Mesenchymal stem cell (in vitro differentiated cells and primary cell): ENCODE data around the gene PUDP.

Experiments used
- DNase-seq: peaks from one replicate; pipeline ENCODE4 v3.0.0-alpha.2; 2013
- H2AFZ ChIP-seq: one replicate; pipeline ENCODE4 v1.6.1; 2013; ENCODE audit warnings: low read depth, mild to moderate bottlenecking, control low read depth, inconsistent platforms, low read length, moderate library complexity
- H2AK5ac ChIP-seq: 2 replicates; pipeline ENCODE4 v1.6.1; 2013; ENCODE audit warnings: low read length, moderate library complexity, mild to moderate bottlenecking, inconsistent platforms; ENCODE audit not compliant: severe bottlenecking
- H2BK120ac ChIP-seq: one replicate; pipeline ENCODE4 v1.6.1; 2013; ENCODE audit warnings: low read depth, mild to moderate bottlenecking, inconsistent platforms, low read length, moderate library complexity
- H2BK12ac ChIP-seq, 2 experiments: one replicate each; pipeline ENCODE4 v1.6.1; 2013; ENCODE audit warnings: inconsistent platforms in 2 of 2, low read length in 2 of 2, mild to moderate bottlenecking in 2 of 2, moderate library complexity in 2 of 2, control low read depth in 1 of 2
- H2BK15ac ChIP-seq: one replicate; pipeline ENCODE4 v1.6.1; 2013; ENCODE audit warnings: mild to moderate bottlenecking, low read depth, inconsistent platforms; ENCODE audit not compliant: poor library complexity, severe bottlenecking
- H2BK5ac ChIP-seq: 2 replicates; pipeline ENCODE4 v1.6.1; 2013; ENCODE audit warnings: low read depth, mild to moderate bottlenecking, low read length, control low read depth, inconsistent platforms; ENCODE audit not compliant: poor library complexity, severe bottlenecking
- H3K14ac ChIP-seq, 2 experiments: one replicate each; pipeline ENCODE4 v1.6.1; 2013; ENCODE audit warnings: inconsistent platforms in 2 of 2, low read length in 2 of 2, control low read depth in 1 of 2, mild to moderate bottlenecking in 1 of 2, moderate library complexity in 1 of 2
- H3K18ac ChIP-seq, 2 experiments: one replicate each; pipeline ENCODE4 v1.6.1; 2013; ENCODE audit warnings: inconsistent platforms in 2 of 2, low read length in 2 of 2, control low read depth in 1 of 2, low read depth in 1 of 2, mild to moderate bottlenecking in 1 of 2
- H3K23ac ChIP-seq, 2 experiments: one replicate each; pipeline ENCODE4 v1.6.1; 2013; ENCODE audit warnings: inconsistent platforms in 2 of 2, low read length in 2 of 2, mild to moderate bottlenecking in 2 of 2, moderate library complexity in 2 of 2, control low read depth in 1 of 2
- H3K27ac ChIP-seq: 2 replicates; pipeline ENCODE4 v1.5.1; 2013; ENCODE audit warnings: mild to moderate bottlenecking, moderate library complexity, low read length, control low read depth, inconsistent platforms; ENCODE audit not compliant: poor library complexity, severe bottlenecking
- H3K27me3 ChIP-seq, 2 experiments: 2 replicates each; pipeline versions ENCODE4 v1.6.1 to v1.7.0; 2013; ENCODE audit warnings: low read length in 2 of 2, mild to moderate bottlenecking in 2 of 2, moderate library complexity in 2 of 2, control low read depth in 1 of 2, inconsistent platforms in 1 of 2; ENCODE audit not compliant: control insufficient read depth in 1 of 2, insufficient read depth in 1 of 2
- H3K36me3 ChIP-seq, 2 experiments: 2 replicates each; pipeline versions ENCODE4 v1.6.1 to v1.7.0; 2013; ENCODE audit warnings: low read length in 2 of 2, control low read depth in 1 of 2, inconsistent platforms in 1 of 2, low read depth in 1 of 2, mild to moderate bottlenecking in 1 of 2; ENCODE audit not compliant: insufficient read depth in 2 of 2, control insufficient read depth in 1 of 2
- H3K4ac ChIP-seq, 2 experiments: one replicate each; pipeline ENCODE4 v1.6.1; 2013; ENCODE audit warnings: inconsistent platforms in 2 of 2, low read length in 2 of 2, mild to moderate bottlenecking in 2 of 2, moderate library complexity in 2 of 2, control low read depth in 1 of 2, low read depth in 1 of 2
- H3K4me1 ChIP-seq: 2 replicates; pipeline ENCODE4 v1.6.1; 2013; ENCODE audit warnings: low read depth, low read length, control low read depth; ENCODE audit not compliant: control insufficient read depth, insufficient read depth
- H3K4me2 ChIP-seq: 2 replicates; pipeline ENCODE4 v1.6.1; 2013; ENCODE audit warnings: low read length, mild to moderate bottlenecking, inconsistent platforms; ENCODE audit not compliant: poor library complexity, severe bottlenecking
- H3K4me3 ChIP-seq, 2 experiments: 2 replicates each; pipeline versions ENCODE4 v1.5.1 to v1.7.0; 2013; ENCODE audit warnings: low read length in 2 of 2, mild to moderate bottlenecking in 2 of 2, control low read depth in 1 of 2, low read depth in 1 of 2; ENCODE audit not compliant: insufficient read depth in 1 of 2
- H3K79me1 ChIP-seq: replicated peaks from 2 replicates; pipeline ENCODE4 v1.6.1; 2013; ENCODE audit warnings: mild to moderate bottlenecking, control low read depth, low read length, inconsistent platforms; ENCODE audit not compliant: poor library complexity, severe bottlenecking
- H3K9ac ChIP-seq: 2 replicates; pipeline ENCODE4 v1.7.0; 2013; ENCODE audit warnings: mild to moderate bottlenecking, low read length, moderate library complexity
- H3K9me3 ChIP-seq: 2 replicates; pipeline ENCODE4 v1.7.0; 2013; ENCODE audit warnings: mild to moderate bottlenecking, low read length; ENCODE audit not compliant: control insufficient read depth
- H4K8ac ChIP-seq: one replicate; pipeline ENCODE4 v1.6.1; 2013; ENCODE audit warnings: inconsistent platforms, mild to moderate bottlenecking, low read length, moderate library complexity
- H4K91ac ChIP-seq: one replicate; pipeline ENCODE4 v1.6.1; 2013; ENCODE audit warnings: mild to moderate bottlenecking, low read length, inconsistent platforms
- WGBS: methylation state at CpG from one replicate; pipeline ENCODE4 v1.1.7; 2013; ENCODE audit warnings: mixed read lengths; 5-methylcytosine and 5-hydroxymethylcytosine counted together

PUDP gene

DNA sequence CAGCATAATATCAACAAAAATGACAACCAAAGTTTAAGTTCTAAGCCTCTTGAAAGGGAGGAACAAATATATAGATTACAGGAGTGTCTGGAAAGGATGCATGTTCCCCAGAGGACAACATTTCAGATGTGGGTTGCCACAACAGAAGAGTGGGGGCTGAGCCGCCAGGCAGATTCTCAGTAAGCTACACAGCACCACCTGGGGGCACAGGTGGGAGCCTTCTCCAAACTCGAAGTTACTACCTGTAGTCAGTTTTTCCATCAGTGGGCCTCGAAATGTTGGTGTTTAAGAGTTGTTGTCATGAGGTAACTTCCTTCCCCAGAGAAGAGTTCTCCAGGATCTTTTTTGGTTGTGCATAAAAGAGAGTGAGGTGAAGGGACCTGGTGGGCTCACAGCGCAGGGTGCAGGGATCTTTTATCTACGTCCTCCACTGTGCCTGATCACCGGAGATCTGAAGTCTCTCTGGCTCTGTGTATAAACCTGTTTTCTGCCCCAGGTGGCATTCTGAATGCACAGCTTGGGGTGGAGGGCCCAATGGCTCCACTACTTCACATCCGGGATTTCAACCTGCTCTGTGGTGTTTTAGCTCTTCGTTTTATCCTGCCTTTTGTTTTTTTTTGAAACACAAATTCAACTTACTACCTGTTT lies 58.9 kb downstream of the PUDP start:
- H3K9me3 ChIP-seq, result no peaks in the 10 kb centered on the region
- no peak overlapping the region for H3K14ac ChIP-seq
- H3K4ac ChIP-seq, result no peak overlapping the region
- peaks cover 0 to 7% of the 10 kb centered on the region in 2 experiments for H3K36me3 ChIP-seq
- no peak overlapping the region for H2AK5ac ChIP-seq
- H3K4me3 ChIP-seq, result no peak overlapping the region
- no peak overlapping the region for H3K9ac ChIP-seq
- no peak overlapping the region for H3K23ac ChIP-seq
- H2BK120ac ChIP-seq, result no peak overlapping the region
- peaks cover 8% of the 10 kb centered on the region for H3K79me1 ChIP-seq
- no peak overlapping the region for H2BK5ac ChIP-seq
- no peak overlapping the region for H4K91ac ChIP-seq
- DNase-seq, result no peak
- H3K4me1 ChIP-seq, result peaks cover 4% of the 10 kb centered on the region
- H3K27me3 ChIP-seq, result no peaks in the 10 kb centered on the region
- H3K27ac ChIP-seq, result no peak overlapping the region
- 79% methylated on average over 5 of the region's 8 CpGs for WGBS
- H2BK15ac ChIP-seq, result no peak overlapping the region
- no peak overlapping the region for H2AFZ ChIP-seq
- no peak overlapping the region for H3K18ac ChIP-seq
- H4K8ac ChIP-seq, result no peak overlapping the region
- H3K4me2 ChIP-seq, result no peak overlapping the region
- H2BK12ac ChIP-seq, result no peak overlapping the region

DNA sequence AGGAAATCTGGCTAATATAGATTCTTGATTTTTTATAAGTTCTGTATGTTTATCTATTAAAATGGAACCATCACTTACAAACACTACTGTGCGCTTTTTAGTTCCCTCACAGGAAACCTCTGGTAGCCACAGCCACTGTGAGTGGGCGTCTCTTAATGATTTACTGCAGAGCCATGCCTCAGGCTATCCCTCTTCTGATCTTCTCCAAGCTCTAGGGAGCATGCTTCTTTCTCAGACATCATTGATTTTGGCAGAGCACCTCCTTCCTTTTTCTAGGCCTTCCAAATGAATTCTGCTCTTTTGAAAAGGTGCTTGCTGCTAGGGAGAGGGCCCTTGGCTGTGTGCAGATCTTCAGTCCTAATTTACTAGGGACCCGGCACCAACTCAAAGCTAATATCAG lies 61.6 kb downstream of the PUDP start:
- H3K4ac ChIP-seq, result no peak overlapping the region
- H3K27ac ChIP-seq, result no peak overlapping the region
- 62% methylated on average over 3 of the region's 3 CpGs for WGBS

DNA sequence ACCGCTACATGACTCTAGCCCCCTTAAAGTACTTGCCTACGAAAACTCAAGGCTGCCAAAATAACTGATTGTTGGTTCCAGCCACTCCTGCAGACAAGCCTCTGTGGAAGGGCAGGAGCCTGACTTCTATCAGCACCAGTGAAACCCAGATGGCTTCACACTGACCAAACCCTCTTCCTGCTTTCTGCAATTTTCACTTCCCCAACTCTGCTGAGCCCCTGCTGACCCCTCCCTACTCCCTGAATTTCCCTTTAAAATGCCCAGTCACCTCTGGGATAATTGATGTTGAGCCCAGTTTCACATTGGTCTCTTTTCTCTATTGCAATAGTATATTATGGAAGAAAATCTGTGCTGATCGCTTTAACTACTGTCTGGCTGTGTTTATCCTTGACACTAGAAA lies 62.1 kb downstream of the PUDP start:
- no peak overlapping the region for H3K4me2 ChIP-seq
- peaks cover 6% of the 10 kb centered on the region for H3K79me1 ChIP-seq
- no peak for DNase-seq
- H3K9me3 ChIP-seq, result no peaks in the 10 kb centered on the region
- H4K8ac ChIP-seq, result no peak overlapping the region
- H4K91ac ChIP-seq, result no peak overlapping the region
- H2AFZ ChIP-seq, result no peak overlapping the region
- H3K23ac ChIP-seq, result no peak overlapping the region
- H3K27ac ChIP-seq, result no peak overlapping the region
- no peak overlapping the region for H3K4ac ChIP-seq
- peaks cover 12% of the 10 kb centered on the region for H3K4me1 ChIP-seq
- H2BK12ac ChIP-seq, result no peak overlapping the region
- peaks cover 0 to 7% of the 10 kb centered on the region in 2 experiments for H3K36me3 ChIP-seq
- no peak overlapping the region for H3K4me3 ChIP-seq
- no peak overlapping the region for H3K14ac ChIP-seq
- H2BK5ac ChIP-seq, result no peak overlapping the region
- WGBS, result 85% methylated on average over 2 of the region's 3 CpGs
- no peak overlapping the region for H2BK15ac ChIP-seq
- no peak overlapping the region for H2AK5ac ChIP-seq
- H3K27me3 ChIP-seq, result peaks cover 0 to 3% of the 10 kb centered on the region in 2 experiments
- H2BK120ac ChIP-seq, result no peak overlapping the region
- no peak overlapping the region for H3K9ac ChIP-seq
- peak overlapping the region in 1 of 2 experiments; percentile 52 for H3K18ac ChIP-seq

More for the DNA sequence above, 61.6 kb downstream of the PUDP start:
- no peak overlapping the region for H3K4me2 ChIP-seq
- H4K91ac ChIP-seq, result no peak overlapping the region
- H2BK120ac ChIP-seq, result no peak overlapping the region
- no peak overlapping the region for H2AFZ ChIP-seq
- peaks cover 6% of the 10 kb centered on the region for H3K79me1 ChIP-seq
- H3K18ac ChIP-seq, result no peak overlapping the region
- peak; percentile 21 for DNase-seq
- H3K4me1 ChIP-seq, result peaks cover 12% of the 10 kb centered on the region
- no peak overlapping the region for H4K8ac ChIP-seq
- no peak overlapping the region for H2BK5ac ChIP-seq
- H3K9me3 ChIP-seq, result no peaks in the 10 kb centered on the region
- H3K14ac ChIP-seq, result no peak overlapping the region
- H3K4me3 ChIP-seq, result no peak overlapping the region
- peaks cover 0 to 7% of the 10 kb centered on the region in 2 experiments for H3K36me3 ChIP-seq
- H2BK15ac ChIP-seq, result no peak overlapping the region
- no peak overlapping the region for H2BK12ac ChIP-seq
- peaks cover 0 to 2% of the 10 kb centered on the region in 2 experiments for H3K27me3 ChIP-seq
- no peak overlapping the region for H3K23ac ChIP-seq
- H2AK5ac ChIP-seq, result no peak overlapping the region
- no peak overlapping the region for H3K9ac ChIP-seq

DNA sequence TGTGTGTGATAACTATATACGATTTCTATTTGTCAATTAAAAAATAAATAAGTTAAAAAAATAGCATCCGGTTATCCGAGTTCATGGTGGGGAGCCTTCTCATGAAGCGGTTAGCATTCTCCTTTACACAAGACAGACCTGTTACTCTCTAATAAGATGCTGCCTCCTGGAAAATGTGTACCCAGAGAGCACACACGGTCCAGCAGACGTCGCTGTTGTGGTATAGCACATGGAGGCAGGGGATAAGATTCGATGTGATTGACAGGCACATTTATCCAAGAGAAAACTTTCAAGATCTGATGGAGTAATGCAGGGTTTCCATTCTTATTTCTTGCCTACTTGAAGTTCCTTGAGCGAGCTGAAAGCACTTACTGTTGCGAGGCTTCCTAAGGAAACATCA lies 63.1 kb downstream of the PUDP start:
- Histone ChIP-seq H3K4me1 (peaks cover 12% of the 10 kb centered on the region), H2BK120ac (no peak overlapping the region), H2BK12ac (no peak overlapping the region), H3K9me3 (no peaks in the 10 kb centered on the region), H4K8ac (no peak overlapping the region), H3K23ac (no peak overlapping the region), H3K18ac (no peak overlapping the region), H3K4me2 (no peak overlapping the region), H3K9ac (no peak overlapping the region), H2BK5ac (no peak overlapping the region), H3K27me3 (peaks cover 0 to 3% of the 10 kb centered on the region in 2 experiments), H4K91ac (no peak overlapping the region), H3K27ac (no peak overlapping the region), H3K4me3 (no peak overlapping the region), H2BK15ac (no peak overlapping the region), H3K4ac (no peak overlapping the region), H2AFZ (no peak overlapping the region), H3K14ac (no peak overlapping the region), H2AK5ac (peak overlapping the region; percentile 96), H3K79me1 (peaks cover 4% of the 10 kb centered on the region), H3K36me3 (peaks cover 0 to 7% of the 10 kb centered on the region in 2 experiments)
- WGBS, result 98% methylated on average over 6 of the region's 10 CpGs
- no peak for DNase-seq
